IMR-90 (cell line): ENCODE data around the gene ZNF3.
A peak's percentile ranks its signal among the peaks of the same experiment; 100 is the strongest.

Experiments
- BHLHE40 ChIP-seq: fragments of 150-350 bp; IDR thresholded peaks from 2 replicates; pipeline ENCODE4 v1.6.1; 2016; ENCODE audit warnings: mild to moderate bottlenecking, low read depth, low read length
- CEBPB ChIP-seq: IDR thresholded peaks from 2 replicates; pipeline ENCODE4 v1.6.1; 2012; ENCODE audit warnings: low read depth, low read length, improper control_type of control experiment
- CHD1 ChIP-seq: IDR thresholded peaks from 2 replicates; pipeline ENCODE4 v1.6.1; 2012; ENCODE audit warnings: low read depth, low read length, improper control_type of control experiment
- CTCF ChIP-seq: conservative IDR thresholded peaks from 2 replicates; pipeline ENCODE4 v1.5.1; 2012; ENCODE audit warnings: mild to moderate bottlenecking, low read depth, low read length, improper control_type of control experiment
- FOS ChIP-seq: fragments of 150-350 bp; IDR thresholded peaks from 2 replicates; pipeline ENCODE4 v1.6.1; 2016; ENCODE audit warnings: low read depth, low read length
- MAFK ChIP-seq: IDR thresholded peaks from 2 replicates; pipeline ENCODE4 v1.6.1; 2012; ENCODE audit warnings: low read depth, low read length, improper control_type of control experiment
- MAZ ChIP-seq: IDR thresholded peaks from 2 replicates; pipeline ENCODE4 v1.6.1; 2012; ENCODE audit warnings: low read depth, mild to moderate bottlenecking, low read length, improper control_type of control experiment, moderate library complexity, borderline replicate concordance
- MXI1 ChIP-seq: IDR thresholded peaks from 2 replicates; pipeline ENCODE4 v1.6.1; 2012; ENCODE audit warnings: low read depth, mild to moderate bottlenecking, low read length, moderate library complexity, borderline replicate concordance
- POLR2A ChIP-seq: IDR thresholded peaks from 2 replicates; pipeline ENCODE4 v1.6.1; 2012; ENCODE audit warnings: mild to moderate bottlenecking, low read depth, low read length
- RAD21 ChIP-seq: IDR thresholded peaks from 2 replicates; pipeline ENCODE4 v1.6.1; 2012; ENCODE audit warnings: low read length, improper control_type of control experiment
- SMC3 ChIP-seq: fragments of 150-350 bp; IDR thresholded peaks from 2 replicates; pipeline ENCODE4 v1.6.1; 2016; ENCODE audit warnings: low read depth, mild to moderate bottlenecking, antibody characterized with exemption, low read length, moderate library complexity
- USF2 ChIP-seq: fragments of 150-350 bp; IDR thresholded peaks from 2 replicates; pipeline ENCODE4 v1.6.1; 2017; ENCODE audit warnings: mild to moderate bottlenecking, antibody characterized with exemption, low read length, low read depth
- TF ChIP-seq, protein P1 (sequence below): fragments of 150-350 bp; IDR thresholded peaks from 2 replicates; pipeline ENCODE4 v1.6.1; 2016; ENCODE audit warnings: low read depth, mild to moderate bottlenecking, low read length, moderate library complexity, borderline replicate concordance

DNA sequence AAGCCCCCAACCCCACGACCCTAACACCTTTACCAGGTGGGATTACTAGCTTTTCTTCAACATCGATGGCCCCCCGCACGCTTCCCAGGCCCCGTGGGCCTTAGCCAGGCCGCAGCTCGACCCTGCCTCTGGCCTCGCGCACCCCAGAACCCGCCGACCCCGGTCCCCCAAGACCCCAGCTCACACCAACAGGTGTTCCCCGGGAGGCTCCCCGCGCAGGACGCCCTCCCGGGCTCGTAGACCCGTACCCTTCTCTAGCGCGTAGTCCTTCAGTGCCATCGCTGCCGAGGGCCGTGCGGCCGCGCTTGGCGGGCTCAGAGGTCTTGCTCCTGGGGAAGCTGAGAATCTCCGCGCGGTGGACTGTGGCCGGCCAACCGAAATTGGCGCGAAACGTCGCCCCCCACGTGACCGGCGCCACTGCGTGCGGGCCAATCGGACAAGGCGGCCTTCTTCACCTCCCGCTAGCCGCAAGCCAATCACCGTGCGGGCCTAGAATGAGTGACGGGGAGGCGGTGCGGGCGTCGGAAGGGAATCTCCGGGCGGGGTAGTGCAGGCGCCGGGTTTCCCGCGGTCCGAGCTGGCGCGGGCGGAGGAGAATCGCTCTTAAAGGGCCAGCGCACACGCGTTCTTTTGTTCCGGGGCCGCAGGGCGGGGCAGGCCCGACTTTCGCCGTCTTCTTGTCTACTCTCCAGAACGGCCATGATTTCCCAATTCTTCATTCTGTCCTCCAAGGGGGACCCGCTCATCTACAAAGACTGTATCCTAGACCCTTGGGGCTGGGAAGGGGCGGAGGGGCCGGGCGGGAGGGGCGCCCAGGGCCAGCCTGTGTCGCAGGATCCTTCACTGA, 19.7 kb upstream of the ZNF3 start, which contains the start of the genes AP4M1 and MCM7:
- TF ChIP-seq CTCF (no peak), POLR2A (peak; percentile 76), CHD1 (no peak), FOS (peak; percentile 35; the same call in 1 of the 2 replicates), MAFK (no peak), USF2 (peak; percentile 99), BHLHE40 (peak; percentile 27; the same call in 1 of the 2 replicates), CEBPB (peak; percentile 48), SMC3 (no peak), MXI1 (peak; percentile 90), RAD21 (no peak), MAZ (peak; percentile 88)
- TF ChIP-seq, protein P1, sequence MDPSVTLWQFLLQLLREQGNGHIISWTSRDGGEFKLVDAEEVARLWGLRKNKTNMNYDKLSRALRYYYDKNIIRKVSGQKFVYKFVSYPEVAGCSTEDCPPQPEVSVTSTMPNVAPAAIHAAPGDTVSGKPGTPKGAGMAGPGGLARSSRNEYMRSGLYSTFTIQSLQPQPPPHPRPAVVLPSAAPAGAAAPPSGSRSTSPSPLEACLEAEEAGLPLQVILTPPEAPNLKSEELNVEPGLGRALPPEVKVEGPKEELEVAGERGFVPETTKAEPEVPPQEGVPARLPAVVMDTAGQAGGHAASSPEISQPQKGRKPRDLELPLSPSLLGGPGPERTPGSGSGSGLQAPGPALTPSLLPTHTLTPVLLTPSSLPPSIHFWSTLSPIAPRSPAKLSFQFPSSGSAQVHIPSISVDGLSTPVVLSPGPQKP, result no peak
